ENCODE data around the gene SH3TC1.

SH3TC1 gene

GRCh38 chr4:8163436-8164193 is 35.5 kb upstream of the SH3TC1 start:
- no peak for TF ChIP-seq CTCF (IDR thresholded peaks at IDR 0.05; ENCODE audit: insufficient read depth, low read depth, low read length, missing control alignments)
- H3K4me3 ChIP-seq (ENCODE audit: low read length) = no peak overlapping the region
- no peak for DNase-seq (ENCODE audit: low read depth)

- no peak for TF ChIP-seq CTCF (IDR thresholded peaks at IDR 0.05; ENCODE audit: insufficient read depth, low read depth, low read length, missing control alignments)
- DNase-seq (ENCODE audit: low read depth) = peak; percentile 33
- no peak overlapping the region for H3K4me3 ChIP-seq (ENCODE audit: low read length)
These were observed 34.9 kb upstream of the SH3TC1 start for GRCh38 chr4:8164194-8164565.

- TF ChIP-seq CTCF (IDR thresholded peaks at IDR 0.05; ENCODE audit: insufficient read depth, low read depth, low read length, missing control alignments) = no peak
- DNase-seq (ENCODE audit: low read depth) = no peak
- H3K4me3 ChIP-seq (ENCODE audit: low read length) = no peak overlapping the region
These were observed 34.4 kb upstream of the SH3TC1 start for GRCh38 chr4:8164687-8165086.

- no peak for TF ChIP-seq CTCF (IDR thresholded peaks at IDR 0.05; ENCODE audit: insufficient read depth, low read depth, low read length, missing control alignments)
- H3K4me3 ChIP-seq (ENCODE audit: low read length) = no peak overlapping the region
- DNase-seq (ENCODE audit: low read depth) = no peak
These were observed 33.7 kb upstream of the SH3TC1 start for GRCh38 chr4:8165374-8165896.

- TF ChIP-seq CTCF (IDR thresholded peaks at IDR 0.05; ENCODE audit: insufficient read depth, low read depth, low read length, missing control alignments) = no peak
- DNase-seq (ENCODE audit: low read depth) = no peak
- H3K4me3 ChIP-seq (ENCODE audit: low read length) = no peak overlapping the region
These were observed 31.8 kb upstream of the SH3TC1 start for GRCh38 chr4:8167291-8167690.

GRCh38 chr4:8167815-8168214 is 31.3 kb upstream of the SH3TC1 start:
- no peak for TF ChIP-seq CTCF (IDR thresholded peaks at IDR 0.05; ENCODE audit: insufficient read depth, low read depth, low read length, missing control alignments)
- no peak overlapping the region for H3K4me3 ChIP-seq (ENCODE audit: low read length)
- peak; percentile 23 for DNase-seq (ENCODE audit: low read depth)

GRCh38 chr4:8168232-8168631 is 30.9 kb upstream of the SH3TC1 start:
- DNase-seq (ENCODE audit: low read depth) = no peak
- peak; percentile 31 for TF ChIP-seq CTCF (IDR thresholded peaks at IDR 0.05; ENCODE audit: insufficient read depth, low read depth, low read length, missing control alignments)
- H3K4me3 ChIP-seq (ENCODE audit: low read length) = no peak overlapping the region

All from epithelial cell of esophagus (primary cell).